HUES6 (cell line): ENCODE measurements around the gene UNK.
"Not testable (repeated sequence)": the region's sequence is repeated elsewhere in the genome, so short reads cannot be mapped to it uniquely, and the experiment has no call there.

Source experiments
- H3K27ac ChIP-seq: 2 replicates; pipeline ENCODE4 v1.7.0; 2013; ENCODE audit warnings: low read depth, mild to moderate bottlenecking, low read length, inconsistent platforms
- H3K27me3 ChIP-seq: 2 replicates; pipeline ENCODE4 v1.6.1; 2013; ENCODE audit warnings: low read length; ENCODE audit not compliant: control insufficient read depth, insufficient read depth
- H3K36me3 ChIP-seq: 2 replicates; pipeline ENCODE4 v1.6.1; 2013; ENCODE audit warnings: low read length; ENCODE audit not compliant: control insufficient read depth, insufficient read depth
- H3K4me1 ChIP-seq: 2 replicates; pipeline ENCODE4 v1.6.1; 2013; ENCODE audit warnings: low read length; ENCODE audit not compliant: control insufficient read depth, insufficient read depth
- H3K4me3 ChIP-seq: 2 replicates; pipeline ENCODE4 v1.5.1; 2013; ENCODE audit warnings: low read depth, low read length
- H3K9ac ChIP-seq: one replicate; pipeline ENCODE4 v1.6.1; 2013; ENCODE audit warnings: mild to moderate bottlenecking, low read length
- H3K9me3 ChIP-seq: 2 replicates; pipeline ENCODE4 v1.6.1; 2013; ENCODE audit warnings: low read depth, low read length; ENCODE audit not compliant: control insufficient read depth, insufficient read depth

Gene UNK

DNA sequence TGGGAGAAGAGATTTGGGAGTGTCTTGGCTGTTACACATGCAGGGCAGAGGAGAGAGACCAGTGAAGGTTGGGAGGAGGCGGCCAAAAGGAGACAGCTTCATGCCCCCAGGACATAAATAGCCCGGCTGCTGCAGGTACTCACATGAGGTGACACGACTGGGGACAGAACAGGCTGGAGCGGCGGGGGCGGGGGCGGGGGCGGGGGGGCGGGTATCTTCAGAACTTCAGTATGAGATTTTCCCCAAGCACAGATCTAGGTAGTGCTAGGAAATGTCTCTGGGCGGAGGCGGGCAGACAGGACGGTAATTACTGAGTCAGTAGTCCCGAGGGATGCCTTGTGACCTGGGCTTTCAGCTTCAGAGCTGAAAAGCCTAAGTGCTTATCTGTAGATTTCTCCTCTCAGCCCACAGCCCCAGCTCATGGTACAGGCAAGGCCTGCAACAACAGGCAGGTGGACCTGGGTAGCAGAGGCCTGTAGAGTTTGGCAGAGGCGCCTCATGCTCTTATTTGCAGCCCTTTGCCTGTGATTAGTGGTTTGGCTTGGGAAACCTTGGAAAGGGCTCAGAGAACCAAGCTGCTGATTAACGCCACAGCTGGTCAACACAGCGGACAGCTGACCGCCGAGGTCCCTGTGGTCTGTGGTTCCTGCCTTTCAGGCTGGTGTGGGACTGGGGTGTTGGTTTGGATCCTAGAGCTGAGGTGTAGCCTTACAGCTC lies 24.5 kb downstream of the UNK start:
- Histone ChIP-seq H3K9me3 (no peaks in the 10 kb centered on the region), H3K36me3 (peaks cover 54% of the 10 kb centered on the region), H3K9ac (no peak overlapping the region), H3K4me1 (peaks cover 7% of the 10 kb centered on the region; the same call in 1 of the 2 replicates), H3K27ac (no peak overlapping the region), H3K27me3 (no peaks in the 10 kb centered on the region), H3K4me3 (no peak overlapping the region)

DNA sequence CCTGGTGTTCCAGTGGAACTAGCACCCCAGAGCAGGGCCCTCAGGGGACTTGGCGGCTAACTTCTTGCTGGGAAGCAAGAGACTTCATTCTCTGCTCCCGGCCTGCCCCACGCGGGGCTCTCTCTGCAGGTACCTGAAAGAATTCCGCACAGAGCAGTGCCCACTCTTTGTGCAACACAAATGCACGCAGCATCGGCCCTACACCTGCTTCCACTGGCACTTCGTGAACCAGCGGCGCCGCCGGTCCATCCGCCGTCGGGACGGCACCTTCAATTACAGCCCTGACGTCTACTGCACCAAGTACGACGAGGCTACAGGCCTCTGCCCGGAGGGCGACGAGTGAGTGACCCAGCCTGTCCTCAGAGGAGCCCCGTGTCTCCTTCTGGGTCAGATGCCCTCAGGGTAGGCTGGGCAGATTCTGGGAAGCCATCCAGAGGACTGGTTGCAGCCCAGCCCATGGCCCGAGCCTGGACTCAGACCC lies 25.1 kb downstream of the UNK start:
- H3K4me3 ChIP-seq, result no peak overlapping the region
- H3K27ac ChIP-seq, result no peak overlapping the region
- H3K27me3 ChIP-seq, result no peaks in the 10 kb centered on the region
- H3K4me1 ChIP-seq, result peaks cover 7% of the 10 kb centered on the region; the same call in 1 of the 2 replicates
- H3K9me3 ChIP-seq, result no peaks in the 10 kb centered on the region
- peaks cover 59% of the 10 kb centered on the region for H3K36me3 ChIP-seq
- H3K9ac ChIP-seq, result no peak overlapping the region

DNA sequence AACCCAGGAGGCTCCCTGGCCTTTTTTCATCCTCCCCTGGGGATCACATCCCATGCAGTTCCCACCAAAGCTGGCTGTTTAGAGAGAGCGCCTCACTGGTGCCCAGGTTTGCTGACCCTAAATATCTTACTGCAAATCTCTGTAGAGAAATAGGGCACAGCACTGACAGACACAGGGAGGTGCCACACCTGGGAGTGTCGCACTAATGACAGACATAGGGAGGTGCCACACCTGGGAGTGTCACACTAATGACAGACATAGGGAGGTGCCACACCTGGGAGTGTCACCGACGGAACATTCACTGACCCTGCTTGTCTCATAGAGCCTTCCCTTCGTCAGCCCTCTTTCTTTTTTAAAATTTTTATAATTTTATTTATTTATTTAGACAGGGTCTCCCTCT lies 25.6 kb downstream of the UNK start:
- H3K27ac ChIP-seq, result no peak overlapping the region
- no peaks in the 10 kb centered on the region for H3K9me3 ChIP-seq
- H3K4me3 ChIP-seq, result no peak overlapping the region
- H3K4me1 ChIP-seq, result peaks cover 7% of the 10 kb centered on the region; the same call in 1 of the 2 replicates
- H3K27me3 ChIP-seq, result no peaks in the 10 kb centered on the region
- no peak overlapping the region for H3K9ac ChIP-seq
- H3K36me3 ChIP-seq, result peaks cover 64% of the 10 kb centered on the region

DNA sequence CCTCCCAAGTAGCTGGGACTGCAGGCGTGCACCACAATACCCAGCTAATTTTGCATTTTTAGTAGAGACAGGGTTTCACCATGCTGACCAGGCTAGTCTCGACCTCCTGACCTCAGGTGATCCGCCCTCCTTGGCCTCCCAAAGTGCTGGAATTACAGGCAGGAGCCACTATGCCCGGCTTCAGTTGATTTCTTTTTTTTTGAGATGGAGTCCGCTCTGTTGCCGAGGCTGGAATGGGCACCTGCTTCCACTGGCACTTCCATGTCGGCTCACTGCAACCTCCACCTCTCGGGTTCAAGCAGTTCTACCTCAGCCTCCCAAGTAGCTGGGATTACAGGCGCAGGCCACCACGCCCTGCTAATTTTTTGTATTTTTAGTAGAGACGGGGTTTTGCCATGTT lies 26.1 kb downstream of the UNK start:
- H3K4me1 ChIP-seq, H3K9ac ChIP-seq, H3K27ac ChIP-seq, H3K27me3 ChIP-seq, H3K4me3 ChIP-seq, H3K9me3 ChIP-seq: not testable (repeated sequence)
- H3K36me3 ChIP-seq, result peaks cover 68% of the 10 kb centered on the region

DNA sequence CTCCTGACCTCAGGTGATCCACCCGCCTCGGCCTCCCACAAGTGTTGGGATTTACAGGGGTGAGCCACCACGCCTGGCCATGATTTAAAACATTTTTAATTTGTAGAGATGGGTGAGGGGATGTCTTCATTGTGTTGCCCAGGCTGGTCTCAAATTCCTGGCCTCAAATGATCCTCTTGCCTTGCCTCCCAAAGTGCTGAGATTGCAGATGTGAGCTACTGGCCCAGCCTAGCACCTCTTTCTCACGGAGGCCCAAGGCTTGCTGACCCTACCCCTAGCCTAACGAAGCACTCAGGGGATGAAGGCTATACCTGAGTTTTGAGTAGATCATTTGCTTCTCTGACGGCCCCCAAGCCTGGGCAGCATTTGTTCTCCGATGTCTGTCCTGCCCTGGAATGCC lies 26.6 kb downstream of the UNK start:
- no peaks in the 10 kb centered on the region for H3K9me3 ChIP-seq
- H3K27ac ChIP-seq, result no peak overlapping the region
- H3K4me1 ChIP-seq, result peaks cover 7% of the 10 kb centered on the region; the same call in 1 of the 2 replicates
- H3K36me3 ChIP-seq, result peaks cover 72% of the 10 kb centered on the region
- H3K4me3 ChIP-seq, result no peak overlapping the region
- H3K9ac ChIP-seq, result no peak overlapping the region
- no peaks in the 10 kb centered on the region for H3K27me3 ChIP-seq

DNA sequence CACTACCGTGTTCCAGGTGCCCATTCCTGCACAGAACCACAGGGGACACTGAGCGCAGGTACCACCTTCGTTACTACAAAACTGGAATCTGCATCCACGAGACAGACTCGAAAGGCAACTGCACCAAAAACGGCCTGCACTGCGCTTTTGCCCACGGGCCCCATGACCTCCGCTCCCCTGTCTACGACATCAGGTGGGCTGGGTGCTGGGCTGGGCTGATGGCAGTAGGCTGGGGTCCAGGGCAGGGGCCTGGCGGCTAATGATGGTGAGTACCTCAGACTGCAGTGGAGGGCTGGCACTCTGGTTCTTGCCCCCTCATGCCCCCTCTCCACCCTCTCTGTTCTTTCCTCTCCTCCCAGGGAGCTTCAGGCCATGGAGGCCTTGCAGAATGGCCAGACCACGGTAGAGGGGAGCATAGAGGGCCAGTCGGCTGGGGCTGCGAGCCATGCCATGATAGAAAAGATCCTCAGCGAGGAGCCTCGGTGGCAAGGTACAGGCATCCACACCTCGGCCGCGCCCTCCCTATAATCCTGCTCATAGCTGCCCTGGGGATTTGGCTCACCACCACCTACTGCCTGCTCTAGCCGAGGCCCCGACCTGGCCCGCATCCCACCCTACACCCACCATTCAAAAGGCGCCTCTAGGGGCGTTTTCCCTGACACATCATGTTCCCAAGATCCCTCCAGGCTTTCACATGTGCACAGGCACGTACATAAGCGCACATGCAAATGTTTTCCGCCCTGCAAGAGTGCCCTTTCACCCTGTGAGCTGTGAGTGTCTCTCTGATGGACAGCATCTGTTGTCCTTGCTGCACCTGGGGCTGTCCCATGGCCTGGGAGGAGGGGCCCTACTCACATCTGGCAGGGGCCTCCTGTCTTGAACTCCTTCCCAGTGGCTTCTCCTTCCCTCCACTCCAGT lies 27.7 kb downstream of the UNK start:
- Histone ChIP-seq H3K4me1 (peaks cover 7% of the 10 kb centered on the region; the same call in 1 of the 2 replicates), H3K27ac (no peak overlapping the region), H3K9me3 (no peaks in the 10 kb centered on the region), H3K9ac (no peak overlapping the region), H3K4me3 (no peak overlapping the region), H3K27me3 (no peaks in the 10 kb centered on the region), H3K36me3 (peaks cover 84% of the 10 kb centered on the region)

DNA sequence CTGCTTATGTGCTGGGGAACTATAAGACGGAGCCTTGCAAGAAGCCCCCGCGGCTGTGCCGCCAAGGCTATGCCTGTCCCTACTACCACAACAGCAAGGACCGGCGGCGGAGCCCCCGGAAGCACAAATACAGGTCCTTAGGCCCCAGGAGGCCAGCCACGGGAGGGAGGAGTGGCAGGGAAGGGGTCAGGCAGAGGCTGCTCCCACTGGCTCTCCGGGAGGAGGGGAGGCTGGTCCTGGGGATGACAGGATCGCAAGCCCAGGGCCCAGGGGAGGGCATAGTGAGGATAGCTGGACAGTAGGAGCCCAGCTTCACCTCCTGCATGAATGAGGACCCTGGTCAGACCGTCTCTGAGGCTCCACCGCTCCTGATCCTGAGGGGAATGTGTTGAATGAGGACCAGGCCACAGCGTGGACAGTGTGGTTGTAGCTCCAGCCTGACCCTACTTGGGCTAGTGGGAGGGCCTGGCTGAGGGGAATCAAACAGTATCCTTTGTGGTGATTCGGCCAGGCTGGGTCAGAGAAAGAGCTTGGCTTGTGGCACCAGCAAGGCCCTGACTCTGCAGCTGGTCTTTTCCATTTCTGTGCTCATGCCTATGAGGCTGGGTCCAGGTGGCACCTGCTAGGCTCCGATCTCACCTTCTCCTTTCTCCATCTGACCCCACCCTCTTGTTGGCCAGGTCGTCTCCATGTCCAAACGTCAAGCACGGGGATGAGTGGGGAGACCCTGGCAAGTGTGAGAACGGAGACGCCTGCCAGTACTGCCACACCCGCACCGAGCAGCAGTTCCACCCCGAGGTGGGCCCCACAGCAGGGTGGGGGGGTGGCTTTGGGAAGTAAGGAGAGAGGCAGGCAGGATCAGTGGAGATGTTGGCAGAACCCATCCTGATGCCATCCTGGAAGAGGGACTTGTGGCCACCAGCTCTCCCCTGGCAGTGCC lies 28.7 kb downstream of the UNK start:
- Histone ChIP-seq H3K4me1 (peaks cover 4% of the 10 kb centered on the region; the same call in 1 of the 2 replicates), H3K9me3 (no peaks in the 10 kb centered on the region), H3K4me3 (no peak overlapping the region), H3K9ac (no peak overlapping the region), H3K36me3 (peaks cover 90% of the 10 kb centered on the region), H3K27ac (no peak overlapping the region), H3K27me3 (no peaks in the 10 kb centered on the region)

DNA sequence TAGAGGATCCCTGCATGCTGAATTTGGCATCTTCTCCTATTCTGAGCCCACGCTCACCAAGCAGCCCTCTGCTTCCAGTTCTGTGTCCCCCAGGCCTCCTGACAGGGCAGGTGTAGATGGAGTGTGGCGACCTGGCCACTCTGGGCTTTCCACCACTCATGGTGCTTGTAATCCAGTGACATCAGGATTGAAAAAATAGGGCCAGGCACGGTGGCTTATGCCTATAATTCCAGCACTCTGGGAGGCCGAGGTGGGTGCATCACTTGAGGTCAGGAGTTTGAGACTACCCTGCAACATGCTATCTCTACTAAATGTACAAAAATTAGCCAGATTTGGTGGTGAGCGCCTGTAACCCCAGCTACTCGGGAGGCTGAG lies 29.4 kb downstream of the UNK start:
- Histone ChIP-seq H3K27me3 (no peaks in the 10 kb centered on the region), H3K4me1 (no peaks in the 10 kb centered on the region), H3K4me3 (no peak overlapping the region), H3K9me3 (no peaks in the 10 kb centered on the region), H3K27ac (no peak overlapping the region), H3K36me3 (peaks cover 94% of the 10 kb centered on the region), H3K9ac (no peak overlapping the region)

DNA sequence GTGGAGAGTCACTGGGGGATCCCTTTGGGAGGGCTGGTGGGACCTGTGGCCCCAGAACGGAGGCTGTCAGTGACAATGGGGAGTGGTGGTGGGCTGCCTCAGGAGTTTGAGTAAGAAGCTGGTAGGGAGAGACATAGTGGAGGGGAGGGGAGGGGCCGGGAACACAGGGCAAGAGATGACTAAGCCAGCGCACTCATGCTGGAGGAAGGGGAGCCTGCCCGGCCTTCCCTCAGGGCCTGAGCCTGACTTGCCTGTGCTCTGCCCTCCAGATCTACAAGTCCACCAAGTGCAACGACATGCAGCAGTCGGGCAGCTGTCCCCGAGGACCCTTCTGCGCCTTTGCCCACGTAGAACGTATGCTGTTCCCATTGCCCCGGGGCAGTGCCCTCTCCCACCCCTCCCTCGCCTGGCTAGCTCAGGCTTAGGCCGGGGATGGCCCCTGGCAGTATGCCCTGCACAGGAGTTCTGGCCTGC lies 30.3 kb downstream of the UNK start:
- H3K9me3 ChIP-seq, result no peaks in the 10 kb centered on the region
- no peaks in the 10 kb centered on the region for H3K27me3 ChIP-seq
- H3K36me3 ChIP-seq, result peaks cover 94% of the 10 kb centered on the region
- H3K4me3 ChIP-seq, result no peak overlapping the region
- H3K27ac ChIP-seq, result no peak overlapping the region
- no peaks in the 10 kb centered on the region for H3K4me1 ChIP-seq
- H3K9ac ChIP-seq, result no peak overlapping the region

DNA sequence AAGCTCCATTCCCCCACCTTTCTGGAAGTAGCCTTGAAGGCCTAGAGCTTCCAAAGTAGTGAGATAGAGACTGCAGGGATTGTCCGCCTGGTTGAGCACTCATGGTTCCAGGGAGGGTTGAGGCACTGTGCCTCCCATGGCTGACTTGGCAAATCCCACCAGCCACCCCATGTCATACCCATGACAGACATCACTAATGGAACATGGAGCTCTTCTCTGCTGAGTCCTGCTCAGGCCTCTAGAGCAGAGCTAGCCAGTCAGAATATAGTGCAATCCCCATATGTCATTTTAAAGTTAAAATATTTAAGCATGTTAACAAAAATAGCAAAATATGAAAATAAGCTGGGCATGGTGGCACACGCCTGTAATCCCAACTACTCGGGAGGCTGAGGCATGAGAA lies 30.8 kb downstream of the UNK start:
- no peak overlapping the region for H3K4me3 ChIP-seq
- no peaks in the 10 kb centered on the region for H3K9me3 ChIP-seq
- H3K9ac ChIP-seq, result no peak overlapping the region
- H3K4me1 ChIP-seq, result no peaks in the 10 kb centered on the region
- H3K27me3 ChIP-seq, result no peaks in the 10 kb centered on the region
- no peak overlapping the region for H3K27ac ChIP-seq
- H3K36me3 ChIP-seq, result peaks cover 95% of the 10 kb centered on the region
